Stomach (tissue), 4 donors: Measurements from ENCODE around the gene VDAC2.

Source experiments
- CTCF ChIP-seq, 7 experiments: fragments of 450-650 bp in 4 of 7; fragments of 200-600 bp in 3 of 7; sonication (generic) in 3 of 7; IDR thresholded peaks; one replicate each; pipeline ENCODE4 v1.5.1; 2016 to 2019; ENCODE audit warnings: antibody characterized with exemption in 7 of 7, control low read depth in 2 of 7, mild to moderate bottlenecking in 1 of 7
- EP300 ChIP-seq: sonication (generic); formaldehyde crosslinking; IDR thresholded peaks from one replicate; pipeline ENCODE4 v1.6.1; 2017; ENCODE audit warnings: antibody characterized with exemption
- POLR2A ChIP-seq, 4 donors: fragments of 450-650 bp; IDR thresholded peaks; one replicate each; pipeline ENCODE4 v1.6.1; 2016; ENCODE audit warnings: antibody characterized with exemption in 4 of 4, control low read depth in 2 of 4, mild to moderate bottlenecking in 1 of 4, moderate library complexity in 1 of 4
- POLR2AphosphoS5 ChIP-seq, 3 donors: sonication (generic); formaldehyde crosslinking; IDR thresholded peaks; one replicate each; pipeline ENCODE4 v1.6.1; 2016; ENCODE audit warnings: antibody characterized with exemption in 3 of 3

- TF ChIP-seq CTCF (IDR thresholded peaks at IDR 0.05) (no peak), POLR2A (IDR thresholded peaks at IDR 0.05) (no peak), POLR2AphosphoS5 (IDR thresholded peaks at IDR 0.05) (no peak), EP300 (no peak)
These were observed 40.3 kb downstream of the VDAC2 start for GRCh38 chr10:75250934-75251333.
